ENCODE results near the gene C9orf152. TPM values are rescaled to one million over a fixed set of nuclear protein-coding genes. Genes with fewer than 3 reads are reported as not detected.

Gene C9orf152
- total and polyA plus RNA-seq, 2 of the 13 experiments (the other 11 are each of a cell fraction or from before 2014, with no cell fraction given): 0.24 to 0.48 TPM

DNA sequence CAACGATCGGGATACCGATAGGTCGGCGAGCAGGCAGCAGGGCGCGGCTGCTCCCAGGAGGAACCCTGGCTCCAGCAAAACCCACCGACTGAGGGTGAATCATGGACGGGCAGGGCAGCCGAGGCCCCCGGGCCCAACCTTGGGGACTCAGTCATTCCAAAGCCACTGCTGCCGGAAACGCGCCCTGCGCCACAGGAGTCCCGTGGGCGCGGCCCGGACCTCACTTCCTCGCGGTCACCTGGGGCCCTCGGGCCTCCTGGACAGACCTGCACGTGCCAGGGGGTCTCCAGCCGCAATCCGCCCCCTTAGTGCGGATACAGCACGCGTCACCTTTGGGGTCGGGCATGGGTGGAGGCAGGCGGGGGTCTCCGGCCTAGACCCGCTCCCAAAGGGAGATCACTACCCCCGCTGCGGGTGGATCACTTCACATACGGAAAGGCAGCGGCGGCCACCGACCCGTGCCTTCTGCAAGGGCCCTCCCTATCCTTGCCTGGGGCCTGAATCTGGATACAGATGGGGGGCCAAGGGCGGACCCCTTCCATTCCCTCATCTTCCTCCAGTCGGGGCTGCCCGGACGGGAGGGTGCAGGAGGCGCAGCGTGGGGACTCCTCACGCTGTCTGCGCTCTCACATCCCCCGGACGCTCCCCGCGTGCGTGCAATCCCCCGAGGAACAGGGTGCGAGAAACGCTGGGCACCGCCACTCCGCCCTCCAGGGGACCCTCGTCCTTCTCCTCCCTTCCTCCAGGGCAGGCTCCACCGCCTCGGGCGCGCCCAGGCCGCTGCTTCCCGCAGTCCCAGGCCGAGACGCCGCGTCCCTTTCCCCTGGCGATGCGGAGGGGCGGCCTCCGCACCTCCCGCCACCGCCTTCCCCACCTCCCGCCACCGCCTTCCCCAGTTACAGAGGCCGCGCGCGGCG lies 47.8 kb upstream of the C9orf152 start (continued):
- TF ChIP-seq, protein P1, sequence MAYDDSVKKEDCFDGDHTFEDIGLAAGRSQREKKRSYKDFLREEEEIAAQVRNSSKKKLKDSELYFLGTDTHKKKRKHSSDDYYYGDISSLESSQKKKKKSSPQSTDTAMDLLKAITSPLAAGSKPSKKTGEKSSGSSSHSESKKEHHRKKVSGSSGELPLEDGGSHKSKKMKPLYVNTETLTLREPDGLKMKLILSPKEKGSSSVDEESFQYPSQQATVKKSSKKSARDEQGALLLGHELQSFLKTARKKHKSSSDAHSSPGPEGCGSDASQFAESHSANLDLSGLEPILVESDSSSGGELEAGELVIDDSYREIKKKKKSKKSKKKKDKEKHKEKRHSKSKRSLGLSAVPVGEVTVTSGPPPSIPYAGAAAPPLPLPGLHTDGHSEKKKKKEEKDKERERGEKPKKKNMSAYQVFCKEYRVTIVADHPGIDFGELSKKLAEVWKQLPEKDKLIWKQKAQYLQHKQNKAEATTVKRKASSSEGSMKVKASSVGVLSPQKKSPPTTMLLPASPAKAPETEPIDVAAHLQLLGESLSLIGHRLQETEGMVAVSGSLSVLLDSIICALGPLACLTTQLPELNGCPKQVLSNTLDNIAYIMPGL (CRISPR knock-in tag; IDR thresholded peaks at IDR 0.05; ENCODE audit: borderline replicate concordance in 1 of 2, low read depth in 1 of 2): peak in 1 of 2 experiments; percentile 77; a peak in 2 of 4 replicates
- TF ChIP-seq HMG20B (CRISPR knock-in tag; conservative IDR thresholded peaks at IDR 0.05) (no peak), ATRX (CRISPR knock-in tag; IDR thresholded peaks at IDR 0.05; ENCODE audit: borderline replicate concordance) (no peak), ZNF792 (CRISPR knock-in tag; IDR thresholded peaks at IDR 0.05) (0 out of 2 replicates have a peak, but pooled peaks have one; percentile 20), RBM39 (IDR thresholded peaks at IDR 0.05; ENCODE audit: low read depth, low read length, poor library complexity, severe bottlenecking) (no peak), KDM6A (CRISPR knock-in tag; IDR thresholded peaks at IDR 0.05; ENCODE audit: low read depth) (no peak), TAF1 (CRISPR knock-in tag; IDR thresholded peaks at IDR 0.05) (peak; percentile 22; the same call in 1 of the 2 replicates), TEF (CRISPR knock-in tag; IDR thresholded peaks at IDR 0.05) (no peak), ZNF24 (IDR thresholded peaks at IDR 0.05) (no peak), MAFK (conservative IDR thresholded peaks at IDR 0.05 in 1 of 2, IDR thresholded peaks at IDR 0.05 in 1 of 2; ENCODE audit: low read length in 2 of 2) (no peak), ZNF660 (CRISPR knock-in tag; IDR thresholded peaks at IDR 0.05; ENCODE audit: borderline replicate concordance, low read depth) (no peak), ARID2 (CRISPR knock-in tag; IDR thresholded peaks at IDR 0.05; ENCODE audit: borderline replicate concordance) (no peak), YEATS4 (CRISPR knock-in tag; IDR thresholded peaks at IDR 0.05; ENCODE audit: borderline replicate concordance) (peak; percentile 69), KMT2A (CRISPR knock-in tag; IDR thresholded peaks at IDR 0.05) (no peak), ZNF816 (CRISPR knock-in tag; IDR thresholded peaks at IDR 0.05; ENCODE audit: borderline replicate concordance) (no peak; the same call in 1 of the 2 replicates), ADNP (CRISPR knock-in tag; IDR thresholded peaks at IDR 0.05) (no peak), PTBP1 (IDR thresholded peaks at IDR 0.05; ENCODE audit: low read depth, low read length, poor library complexity, severe bottlenecking) (no peak), ZFAT (CRISPR knock-in tag; conservative IDR thresholded peaks at IDR 0.05) (0 out of 2 replicates have a peak, but pooled peaks have one; percentile 69), RBFOX2 (IDR thresholded peaks at IDR 0.05; ENCODE audit: low read depth, low read length) (peak; percentile 68), CEBPB (IDR thresholded peaks at IDR 0.05; ENCODE audit: borderline replicate concordance, low read depth, low read length) (no peak), SMARCE1 (IDR thresholded peaks at IDR 0.05; ENCODE audit: borderline replicate concordance) (no peak)
- TF ChIP-seq, protein P2, sequence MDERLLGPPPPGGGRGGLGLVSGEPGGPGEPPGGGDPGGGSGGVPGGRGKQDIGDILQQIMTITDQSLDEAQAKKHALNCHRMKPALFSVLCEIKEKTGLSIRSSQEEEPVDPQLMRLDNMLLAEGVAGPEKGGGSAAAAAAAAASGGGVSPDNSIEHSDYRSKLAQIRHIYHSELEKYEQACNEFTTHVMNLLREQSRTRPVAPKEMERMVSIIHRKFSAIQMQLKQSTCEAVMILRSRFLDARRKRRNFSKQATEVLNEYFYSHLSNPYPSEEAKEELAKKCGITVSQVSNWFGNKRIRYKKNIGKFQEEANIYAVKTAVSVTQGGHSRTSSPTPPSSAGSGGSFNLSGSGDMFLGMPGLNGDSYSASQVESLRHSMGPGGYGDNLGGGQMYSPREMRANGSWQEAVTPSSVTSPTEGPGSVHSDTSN (CRISPR knock-in tag; IDR thresholded peaks at IDR 0.05): no peak
- TF ChIP-seq, protein P3, sequence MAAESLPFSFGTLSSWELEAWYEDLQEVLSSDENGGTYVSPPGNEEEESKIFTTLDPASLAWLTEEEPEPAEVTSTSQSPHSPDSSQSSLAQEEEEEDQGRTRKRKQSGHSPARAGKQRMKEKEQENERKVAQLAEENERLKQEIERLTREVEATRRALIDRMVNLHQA (CRISPR knock-in tag; IDR thresholded peaks at IDR 0.05): no peak
- TF ChIP-seq, protein P4, sequence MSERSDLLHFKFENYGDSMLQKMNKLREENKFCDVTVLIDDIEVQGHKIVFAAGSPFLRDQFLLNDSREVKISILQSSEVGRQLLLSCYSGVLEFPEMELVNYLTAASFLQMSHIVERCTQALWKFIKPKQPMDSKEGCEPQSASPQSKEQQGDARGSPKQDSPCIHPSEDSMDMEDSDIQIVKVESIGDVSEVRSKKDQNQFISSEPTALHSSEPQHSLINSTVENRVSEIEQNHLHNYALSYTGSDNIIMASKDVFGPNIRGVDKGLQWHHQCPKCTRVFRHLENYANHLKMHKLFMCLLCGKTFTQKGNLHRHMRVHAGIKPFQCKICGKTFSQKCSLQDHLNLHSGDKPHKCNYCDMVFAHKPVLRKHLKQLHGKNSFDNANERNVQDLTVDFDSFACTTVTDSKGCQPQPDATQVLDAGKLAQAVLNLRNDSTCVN (CRISPR knock-in tag; IDR thresholded peaks at IDR 0.05; ENCODE audit: borderline replicate concordance): no peak

All from HepG2 (cell line).